GM11168 (cell line): ENCODE measurements around the gene NDUFB2.
"Not testable (repeated sequence)": the region's sequence is repeated elsewhere in the genome, so short reads cannot be mapped to it uniquely, and the experiment has no call there.

Experiments used
- in situ Hi-C: fragments of 300-500 bp; cut with MboI; formaldehyde crosslinking; loops from one replicate; pipeline ENCODE4 v1.12.0; 2022; ENCODE audit warnings: low sequenced_read_pairs; ENCODE audit not compliant: unreplicated experiment

Gene NDUFB2

DNA sequence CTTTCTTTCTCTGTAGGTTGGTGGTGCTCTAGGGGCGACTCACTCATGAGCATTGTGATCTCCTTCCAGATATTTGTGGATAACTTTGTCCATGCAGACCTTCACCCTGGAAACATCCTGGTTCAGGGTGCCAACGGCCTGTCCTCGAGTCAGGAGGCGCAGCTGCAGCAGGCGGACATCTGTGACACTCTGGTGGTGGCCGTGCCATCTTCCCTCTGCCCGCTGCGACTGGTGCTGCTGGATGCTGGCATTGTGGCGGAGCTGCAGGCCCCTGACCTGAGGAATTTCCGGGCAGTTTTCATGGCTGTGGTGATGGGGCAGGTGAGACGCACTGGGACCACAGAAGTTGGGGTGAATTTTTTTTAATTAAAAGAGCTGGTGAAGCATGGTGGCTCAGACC, 9.6 kb upstream of the NDUFB2 start:
- in situ Hi-C loops = no loop called here

DNA sequence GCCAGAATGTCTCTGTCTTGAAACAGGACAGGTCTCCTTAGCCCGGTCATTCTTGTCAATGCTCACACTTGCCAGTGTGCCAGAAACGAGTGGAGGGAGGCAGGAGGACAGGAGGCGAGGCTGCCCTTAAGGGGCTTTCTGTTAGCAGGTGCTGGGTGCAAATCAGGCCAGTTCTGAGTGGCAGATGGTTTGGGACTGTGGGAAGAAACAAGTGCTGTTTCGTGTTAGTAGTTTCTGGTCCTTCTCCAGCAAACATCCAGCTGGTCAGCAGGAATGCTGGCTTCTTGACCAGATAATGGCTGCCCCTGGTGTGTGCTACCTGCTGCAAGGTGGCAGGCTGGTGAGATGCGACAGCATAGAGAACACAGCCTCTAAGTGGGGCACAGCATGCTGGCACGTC, 8.2 kb upstream of the NDUFB2 start:
- in situ Hi-C loops = no loop called here

DNA sequence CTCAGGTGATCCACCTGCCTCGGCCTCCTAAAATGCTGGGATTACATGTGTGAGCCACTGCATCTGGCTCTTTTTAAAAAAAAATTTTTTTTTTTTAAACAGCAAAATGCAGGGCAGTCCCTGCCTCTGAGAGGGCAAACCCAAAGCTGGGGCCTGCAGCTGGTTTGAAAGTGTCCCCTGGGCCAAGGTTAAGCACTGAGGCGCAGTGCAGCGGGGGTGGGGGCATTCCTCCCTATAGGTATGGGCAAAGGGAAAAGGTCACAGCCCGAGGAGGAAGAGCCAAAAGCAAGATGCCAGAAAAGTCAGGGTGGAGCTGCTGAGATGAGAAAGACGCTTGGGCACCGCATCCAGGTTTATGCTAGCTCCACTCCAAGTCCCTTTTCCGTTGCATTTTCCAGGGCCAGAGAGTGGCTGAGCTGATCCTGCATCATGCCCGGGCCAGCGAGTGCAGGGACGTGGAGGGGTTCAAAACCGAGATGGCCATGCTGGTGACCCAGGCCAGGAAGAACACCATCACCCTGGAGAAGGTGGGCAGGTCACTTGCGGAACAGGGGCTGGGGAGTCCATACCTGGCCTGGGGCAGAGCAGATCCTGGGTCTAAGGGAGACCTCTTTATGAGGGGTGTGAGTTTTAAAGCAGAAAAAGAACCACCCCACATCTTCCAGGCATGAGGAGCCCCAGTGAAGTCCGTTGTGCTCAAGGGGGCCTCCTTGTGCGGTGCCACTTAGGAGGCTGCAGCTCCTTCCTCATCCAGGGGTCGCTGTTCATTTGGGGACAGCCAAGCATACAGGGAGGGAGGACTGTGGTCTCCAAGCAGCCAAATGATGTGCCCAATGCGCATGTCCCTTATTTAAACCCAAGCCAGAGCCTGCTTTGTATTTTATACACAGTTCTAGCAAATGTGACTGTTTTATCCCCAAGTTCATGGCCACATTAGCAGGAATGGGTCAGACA, 7.0 kb upstream of the NDUFB2 start:
- in situ Hi-C loops = no loop called here

DNA sequence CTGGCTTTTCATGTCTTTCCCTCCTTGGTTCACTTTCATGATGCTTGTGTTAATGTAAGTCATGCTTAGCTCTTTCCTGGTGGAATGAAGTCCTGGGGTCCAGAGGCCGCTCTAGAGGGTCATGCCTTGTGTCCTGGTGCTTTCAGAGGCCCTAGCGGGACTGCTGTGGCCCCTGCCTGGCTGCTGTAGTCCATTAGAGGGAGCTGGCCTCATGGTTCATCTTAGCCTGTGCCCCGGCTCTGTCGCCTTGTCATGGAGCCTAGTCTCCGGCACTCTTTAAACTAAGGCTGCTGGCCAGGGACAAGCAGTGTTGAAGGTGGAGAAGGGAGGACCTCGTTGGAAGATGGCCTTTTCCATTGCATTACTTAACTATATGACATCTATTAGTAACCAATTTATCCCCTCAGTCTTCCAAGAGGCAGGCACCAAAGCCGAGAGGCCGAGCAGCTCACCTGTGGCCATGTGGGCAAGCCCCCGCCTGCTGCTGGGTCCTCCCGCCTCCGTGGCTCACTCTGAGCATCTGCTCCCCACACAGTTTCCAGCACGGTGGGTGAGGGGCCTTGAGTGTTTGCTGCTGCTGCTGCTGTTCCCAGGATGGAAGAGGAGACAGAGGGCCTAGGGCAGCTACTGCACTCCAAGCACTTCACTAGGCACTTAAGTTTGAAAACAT, 5.0 kb upstream of the NDUFB2 start:
- in situ Hi-C loops = no loop called here

DNA sequence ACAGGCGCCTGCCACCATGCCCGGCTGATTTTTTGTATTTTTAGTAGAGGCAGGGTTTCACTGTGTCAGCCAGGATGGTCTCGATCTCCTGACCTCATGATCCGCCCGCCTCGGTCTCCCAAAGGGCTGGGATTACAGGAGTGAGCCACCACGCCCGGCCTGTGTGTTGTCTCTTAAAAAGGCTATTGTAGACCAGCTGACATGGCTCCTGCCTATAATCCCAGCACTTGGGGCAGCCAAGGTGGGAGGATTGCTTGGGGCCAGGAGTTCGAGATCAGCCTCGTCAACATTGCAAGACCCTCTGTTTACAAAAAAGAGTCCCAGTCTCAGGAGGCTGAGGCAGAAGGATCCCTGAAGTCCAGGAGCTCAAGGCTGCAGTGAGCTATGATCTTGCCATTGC, 2.7 kb upstream of the NDUFB2 start:
- in situ Hi-C loops = not testable (repeated sequence)

DNA sequence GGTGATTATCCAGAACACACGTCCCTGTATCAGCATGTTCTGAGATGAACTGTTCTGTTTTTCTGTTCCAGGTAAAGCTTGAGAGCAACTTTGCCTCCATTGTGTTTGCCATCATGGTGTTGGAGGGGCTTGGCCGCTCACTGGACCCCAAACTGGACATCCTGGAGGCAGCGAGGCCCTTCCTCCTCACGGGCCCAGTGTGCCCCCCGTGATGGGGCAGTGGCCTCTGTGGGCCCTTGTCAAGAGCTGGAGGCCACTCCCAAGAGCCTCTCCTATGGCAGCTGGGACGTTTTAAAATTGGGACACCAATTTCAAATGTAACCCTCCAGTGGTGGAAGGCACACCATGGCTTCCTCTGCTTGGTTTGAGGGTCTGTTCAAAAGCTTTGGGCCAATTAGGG, 1.9 kb upstream of the NDUFB2 start:
- in situ Hi-C loops = no loop called here

DNA sequence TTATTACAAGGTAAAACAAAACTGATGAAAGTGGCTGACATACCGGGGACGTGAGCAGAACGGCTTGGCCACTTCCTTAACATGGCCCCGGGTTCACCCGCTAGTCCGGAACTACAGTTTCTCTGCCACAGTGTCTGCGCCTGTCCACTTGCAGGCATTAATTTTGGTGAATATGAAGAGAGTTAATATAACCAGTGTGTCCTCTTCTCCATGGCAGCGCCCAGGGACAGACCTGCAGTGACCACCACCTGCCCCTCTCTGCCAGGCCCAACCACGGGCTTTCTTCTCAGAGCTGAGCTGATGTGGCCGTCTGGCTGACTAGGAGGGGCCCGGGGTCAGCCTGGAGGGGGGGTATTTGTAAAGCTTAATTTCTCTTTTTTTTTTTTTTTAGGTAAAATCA, 1.1 kb upstream of the NDUFB2 start:
- in situ Hi-C loops = no loop called here

DNA sequence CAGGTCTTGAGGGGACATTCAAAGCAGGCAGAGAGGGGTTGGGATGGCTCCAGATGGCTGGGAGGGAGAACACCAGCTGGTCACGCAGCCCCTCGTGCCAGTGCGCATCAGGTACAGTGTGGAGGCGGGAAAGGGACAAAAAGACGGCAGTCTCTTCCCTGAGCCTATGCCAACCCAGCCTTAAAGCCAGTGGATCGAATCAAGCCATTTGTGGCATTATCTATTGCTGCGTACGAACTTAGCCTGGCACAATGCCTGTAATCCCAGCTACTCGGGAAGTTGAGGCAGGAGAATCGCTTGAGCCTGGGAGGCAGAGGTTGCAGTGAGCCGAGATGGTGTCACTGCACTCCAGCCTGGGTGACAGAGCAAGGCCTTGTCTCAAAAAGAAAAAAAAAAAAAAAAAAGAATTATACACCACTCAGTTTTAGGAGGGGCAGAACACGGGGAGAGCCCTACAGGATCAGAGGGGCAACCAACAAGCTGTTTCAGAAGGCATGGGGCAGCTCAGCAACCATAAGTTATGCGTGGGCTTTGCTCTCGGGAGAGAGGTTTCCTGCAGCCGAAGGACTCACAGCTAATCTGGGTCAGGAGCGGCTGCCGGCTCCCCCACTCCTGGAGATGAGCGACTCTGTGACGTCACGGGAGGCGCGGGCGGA, 356 bp upstream of the NDUFB2 start:
- in situ Hi-C loops = no loop called here

DNA sequence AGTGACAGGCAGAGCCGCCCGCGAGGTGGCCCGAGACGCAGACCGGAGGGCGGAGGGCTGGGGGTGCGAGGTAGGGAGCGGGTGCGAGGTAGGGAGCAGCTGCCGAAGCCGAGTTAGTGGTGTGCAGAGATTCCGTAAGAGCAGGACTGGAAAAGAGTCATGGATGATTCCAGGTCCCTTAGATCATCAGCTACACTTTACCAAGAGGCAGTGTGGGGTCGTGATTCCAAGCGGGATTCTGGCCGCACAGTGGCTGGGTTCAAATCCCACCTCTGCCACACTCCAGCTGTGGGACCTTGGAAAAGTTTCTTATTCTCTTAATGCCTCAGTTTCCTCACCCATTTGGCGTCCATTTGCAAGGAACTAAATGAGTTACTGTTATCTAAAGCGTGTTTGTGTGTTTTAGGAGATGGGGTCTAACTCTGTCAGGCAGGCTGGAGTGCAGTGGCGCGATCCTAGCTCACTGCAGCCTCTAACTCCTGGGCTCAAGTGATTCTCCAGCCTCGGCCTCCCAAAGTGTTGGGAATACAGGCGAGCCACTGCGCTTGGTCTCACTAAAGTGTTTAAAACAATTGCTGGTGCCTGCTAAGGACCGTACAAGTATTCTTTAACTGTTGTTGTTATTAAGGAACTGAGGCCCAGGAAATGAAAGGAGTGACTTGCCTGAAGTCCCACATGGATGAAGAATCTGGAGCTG, 1.1 kb downstream of the NDUFB2 start:
- in situ Hi-C loops = no loop called here

DNA sequence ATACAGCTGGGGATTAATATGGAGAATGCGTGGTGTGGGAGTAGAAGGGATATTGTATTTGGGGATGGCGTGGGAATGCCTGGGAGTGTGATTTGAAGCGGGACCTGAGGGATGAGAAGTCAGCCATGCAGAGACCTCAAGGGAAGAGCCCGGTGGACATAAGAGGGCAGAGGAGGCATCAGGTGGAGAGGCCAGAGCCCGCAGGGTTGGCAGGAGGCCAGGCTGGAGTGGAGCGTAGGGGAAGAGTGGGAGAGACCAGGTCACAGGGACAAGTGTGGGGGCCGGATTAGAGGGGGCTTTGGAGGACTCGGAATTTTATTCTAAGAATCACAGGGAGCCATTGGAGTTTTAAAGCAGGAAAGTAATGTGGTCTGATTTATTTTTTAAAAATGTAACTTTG, 2.0 kb downstream of the NDUFB2 start:
- in situ Hi-C loops = no loop called here

DNA sequence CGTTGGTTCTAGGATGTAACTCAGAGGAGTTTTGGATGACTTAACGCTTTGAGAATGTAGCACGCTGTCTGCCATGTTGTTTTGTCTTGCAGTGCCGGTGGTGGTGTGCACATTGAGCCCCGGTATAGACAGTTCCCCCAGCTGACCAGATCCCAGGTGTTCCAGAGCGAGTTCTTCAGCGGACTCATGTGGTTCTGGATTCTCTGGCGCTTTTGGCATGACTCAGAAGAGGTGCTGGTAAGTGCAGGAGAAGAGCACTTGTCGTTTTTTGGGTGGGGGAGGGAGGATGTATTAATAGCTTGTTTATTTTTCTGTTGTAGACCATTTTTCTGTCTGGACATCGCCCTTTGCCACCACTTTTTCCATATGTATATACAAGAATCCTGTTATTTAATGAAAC, 6.3 kb downstream of the NDUFB2 start:
- in situ Hi-C loops = no loop called here

DNA sequence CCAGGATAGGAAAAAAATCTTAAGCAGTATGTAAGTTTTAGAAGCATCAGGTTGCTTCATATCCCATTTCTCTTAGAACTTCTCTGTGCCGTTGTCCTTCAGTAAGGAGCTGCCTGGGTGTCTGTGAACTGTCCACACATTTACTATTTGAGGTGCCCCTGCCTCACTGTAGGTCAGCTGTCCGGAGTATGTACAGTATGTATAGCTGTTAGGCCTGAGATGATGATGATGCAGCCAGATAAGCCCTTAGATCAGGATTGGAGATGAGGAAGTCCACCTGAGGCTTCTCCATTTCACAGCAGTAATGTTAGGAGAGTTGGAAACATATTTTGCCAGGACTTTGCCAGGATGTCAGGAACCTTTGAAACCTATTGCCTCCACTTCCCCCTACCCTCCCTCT, 7.7 kb downstream of the NDUFB2 start:
- in situ Hi-C loops = no loop called here

DNA sequence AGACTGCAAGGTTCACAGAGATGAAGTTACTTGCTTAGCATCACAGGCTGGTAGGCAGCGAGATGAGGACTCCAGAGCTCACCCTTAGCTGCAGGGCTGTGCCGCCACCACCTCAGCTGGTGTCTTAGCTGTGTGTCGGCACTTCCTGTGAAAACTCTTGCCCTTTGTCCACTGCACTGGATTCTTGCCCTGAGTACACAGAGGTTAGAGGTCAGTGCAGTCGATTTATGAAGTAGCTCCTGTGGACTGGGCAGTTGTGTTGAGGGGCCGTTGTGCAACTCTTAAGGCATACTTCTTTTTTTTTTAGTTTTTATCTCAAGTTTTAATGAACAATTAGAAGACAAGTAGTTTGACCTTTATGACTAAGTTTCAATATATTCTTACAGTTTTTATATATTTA, 10.6 kb downstream of the NDUFB2 start:
- in situ Hi-C loops = no loop called here

DNA sequence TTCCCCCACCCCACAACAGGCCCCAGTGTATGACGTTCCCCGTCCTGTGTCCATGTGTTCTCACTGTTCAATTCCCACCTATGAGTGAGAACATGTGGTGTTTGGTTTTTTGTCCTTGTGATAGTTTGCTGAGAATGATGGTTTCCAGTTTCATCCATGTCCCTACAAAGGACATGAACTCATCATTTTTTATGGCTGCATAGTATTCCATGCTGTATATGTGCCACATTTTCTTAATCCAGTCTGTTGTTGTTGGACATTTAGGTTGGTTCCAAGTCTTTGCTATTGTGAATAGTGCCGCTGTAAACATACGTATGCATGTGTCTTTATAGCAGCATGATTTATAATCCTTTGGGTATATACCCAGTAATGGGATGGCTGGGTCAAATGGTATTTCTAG, 12.3 kb downstream of the NDUFB2 start:
- in situ Hi-C loops = not testable (repeated sequence)

DNA sequence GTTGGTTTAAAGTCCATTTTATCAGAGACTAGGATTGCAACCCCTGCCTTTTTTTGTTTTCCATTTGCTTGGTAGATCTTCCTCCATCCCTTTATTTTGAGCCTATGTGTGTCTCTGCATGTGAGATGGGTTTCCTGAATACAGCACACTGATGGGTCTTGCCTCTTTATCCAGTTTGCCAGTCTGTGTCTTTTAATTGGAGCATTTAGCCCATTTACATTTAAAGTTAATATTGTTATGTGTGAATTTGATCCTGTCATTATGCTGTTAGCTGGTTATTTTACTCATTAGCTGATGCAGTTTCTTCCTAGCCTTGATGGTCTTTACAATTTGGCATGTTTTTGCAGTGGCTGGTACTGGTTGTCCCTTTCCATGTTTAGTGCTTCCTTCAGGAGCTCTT, 15.9 kb downstream of the NDUFB2 start:
- in situ Hi-C loops = not testable (repeated sequence)

DNA sequence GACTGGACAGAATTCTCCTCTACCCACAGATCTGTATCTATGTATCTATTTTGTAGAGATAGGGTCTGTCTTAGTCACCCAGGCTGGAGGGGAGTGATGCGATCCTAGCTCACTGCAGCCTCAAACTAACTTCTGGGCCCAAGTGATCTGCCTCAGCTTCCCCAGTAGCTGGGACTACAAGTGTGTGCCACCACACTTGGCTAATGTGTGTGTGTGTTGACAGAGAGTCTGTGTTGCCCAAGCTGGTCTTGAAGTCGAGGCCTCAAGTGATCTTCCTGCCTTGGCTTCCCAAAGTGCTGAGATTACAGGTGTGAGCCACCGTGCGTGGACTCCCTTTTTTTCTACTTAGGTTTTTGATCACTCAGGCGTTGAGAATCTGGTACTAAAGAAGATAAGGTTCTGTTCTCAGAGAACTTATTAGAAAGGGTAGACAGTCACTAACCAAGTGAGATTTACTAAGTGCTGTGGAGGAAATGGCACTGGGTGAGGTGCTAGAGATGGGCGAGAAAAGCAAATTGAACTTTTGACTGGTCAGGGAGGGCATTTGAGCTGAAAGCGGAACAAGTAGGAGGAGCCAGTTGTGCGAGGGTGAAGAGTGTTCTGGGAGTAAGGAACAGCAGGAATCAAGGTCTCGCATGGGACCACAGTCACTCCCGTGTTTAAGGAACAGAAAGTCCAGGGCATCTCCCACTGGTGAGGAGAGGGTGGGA, 18.0 kb downstream of the NDUFB2 start:
- in situ Hi-C loops = no loop called here

DNA sequence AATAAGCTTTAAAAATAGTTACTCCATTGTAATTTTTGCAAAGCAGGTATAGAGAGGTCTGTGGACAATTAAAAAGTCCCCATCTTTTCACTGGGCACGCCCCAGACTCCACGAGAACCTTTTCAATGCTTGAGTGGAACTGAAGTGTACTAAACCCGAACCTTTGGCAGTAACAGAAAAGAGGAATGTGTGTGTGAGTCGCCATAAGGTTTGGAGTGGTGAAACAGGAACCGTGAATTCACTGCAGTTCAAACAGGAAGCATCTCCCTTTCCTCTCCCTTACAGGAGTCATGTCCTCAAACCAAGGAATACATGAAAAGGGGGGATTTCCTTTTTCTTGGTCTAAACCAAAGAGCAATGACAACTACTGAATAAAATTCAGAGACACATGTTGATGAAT, 23.2 kb downstream of the NDUFB2 start:
- in situ Hi-C loops = no loop called here

DNA sequence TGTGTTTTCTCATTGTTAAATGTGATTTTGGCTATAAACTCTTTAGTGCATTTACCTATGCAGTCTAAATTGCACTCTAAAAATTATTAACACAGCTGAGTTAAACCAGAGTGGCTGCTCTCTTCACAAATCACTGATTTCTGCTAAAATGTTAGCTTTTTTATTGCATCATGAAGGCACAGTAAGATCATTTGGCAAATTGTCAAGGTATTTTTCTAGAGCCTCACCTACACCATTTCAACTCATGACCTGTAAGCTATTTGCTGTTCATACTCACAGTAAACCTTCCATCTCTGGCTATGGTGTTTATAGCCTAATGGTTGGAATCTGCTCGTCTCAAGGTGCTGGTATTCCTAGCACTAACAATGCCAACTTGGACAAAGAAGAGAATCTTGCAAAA, 25.7 kb downstream of the NDUFB2 start:
- in situ Hi-C loops = no loop called here

DNA sequence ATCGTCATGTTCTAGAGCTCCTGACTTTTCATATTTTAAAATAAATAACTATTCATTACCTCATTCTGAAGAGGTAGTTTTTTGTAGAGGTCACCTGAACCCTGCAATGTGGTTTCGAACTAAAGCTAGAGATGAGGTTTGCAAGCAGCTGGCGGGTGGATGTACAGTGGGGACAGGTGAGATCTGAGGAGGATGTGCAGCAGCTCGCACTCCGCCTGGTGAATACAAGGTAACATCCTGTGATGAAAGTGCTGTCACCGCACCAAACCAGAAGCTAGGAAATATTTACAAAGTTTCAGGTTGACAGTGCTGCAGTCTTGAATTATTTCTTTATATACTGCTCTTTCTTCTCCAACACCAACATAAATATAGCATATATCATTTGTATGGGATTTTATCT, 26.5 kb downstream of the NDUFB2 start:
- in situ Hi-C loops = no loop called here

DNA sequence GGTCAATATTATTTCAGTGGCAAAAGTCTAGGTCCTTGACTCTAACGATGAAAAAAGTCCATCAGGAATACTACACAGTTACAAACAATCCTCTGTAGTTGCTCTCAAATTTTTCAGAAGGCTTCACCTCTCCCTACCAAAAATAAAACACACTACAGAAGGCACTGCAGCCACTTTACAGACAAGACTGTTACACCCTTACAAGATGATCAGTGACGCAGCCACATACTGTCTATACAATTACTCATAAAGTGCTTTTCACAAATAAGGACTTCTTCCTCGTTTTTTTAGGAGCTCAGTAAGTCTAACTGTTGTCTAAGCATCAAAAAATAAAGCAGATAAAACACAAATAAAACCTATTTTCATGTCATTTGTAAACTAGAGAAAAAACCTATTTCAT, 27.1 kb downstream of the NDUFB2 start:
- in situ Hi-C loops = no loop called here
